HG02885 (cell line): ENCODE data around the gene BTN2A1.
"Not testable (repeated sequence)": the region's sequence is repeated elsewhere in the genome, so short reads cannot be mapped to it uniquely, and the experiment has no call there.

Experiments used
- ATAC-seq: cut with Tn5 transposase; IDR thresholded peaks from one replicate; pipeline ENCODE4 v1.9.1; 2021; ENCODE audit warnings: mild to moderate bottlenecking; ENCODE audit not compliant: unreplicated experiment, poor library complexity

The BTN2A1 gene

GRCh38 chr6:26431258-26432172, 26.2 kb upstream of the BTN2A1 start:
- no peak for ATAC-seq

- no peak for ATAC-seq
Observed at GRCh38 chr6:26432627-26433201, 25.0 kb upstream of the BTN2A1 start.

GRCh38 chr6:26433680-26434079, 24.1 kb upstream of the BTN2A1 start:
- ATAC-seq, result not testable (repeated sequence)

GRCh38 chr6:26436018-26436417, 21.7 kb upstream of the BTN2A1 start:
- no peak for ATAC-seq

- ATAC-seq, result no peak
Observed at GRCh38 chr6:26437550-26437949, 20.2 kb upstream of the BTN2A1 start.

- ATAC-seq, result no peak
Observed at GRCh38 chr6:26438000-26438399, 19.8 kb upstream of the BTN2A1 start.

GRCh38 chr6:26439151-26440125, 18.3 kb upstream of the BTN2A1 start:
- no peak for ATAC-seq

GRCh38 chr6:26440977-26441358, 16.8 kb upstream of the BTN2A1 start:
- ATAC-seq, result no peak

- ATAC-seq, result no peak
Observed at GRCh38 chr6:26441977-26442376, 15.8 kb upstream of the BTN2A1 start.

- peak; percentile 92 for ATAC-seq
Observed at GRCh38 chr6:26445934-26446667, 11.7 kb upstream of the BTN2A1 start.

- ATAC-seq, result no peak
Observed at GRCh38 chr6:26447257-26447656, 10.5 kb upstream of the BTN2A1 start.

- ATAC-seq, result no peak
Observed at GRCh38 chr6:26450240-26450639, 7.5 kb upstream of the BTN2A1 start.

GRCh38 chr6:26452631-26453235, 5.0 kb upstream of the BTN2A1 start:
- ATAC-seq, result no peak

- no peak for ATAC-seq
Observed at GRCh38 chr6:26454631-26455030, 3.1 kb upstream of the BTN2A1 start.

GRCh38 chr6:26455357-26455970, 2.3 kb upstream of the BTN2A1 start:
- ATAC-seq, result no peak

GRCh38 chr6:26457264-26457805, 420 bp upstream of the BTN2A1 start:
- peak; percentile 21 for ATAC-seq

- ATAC-seq, result no peak
Observed at GRCh38 chr6:26459023-26459810, 1.5 kb downstream of the BTN2A1 start.

- ATAC-seq, result not testable (repeated sequence)
Observed at GRCh38 chr6:26461353-26461752, 3.6 kb downstream of the BTN2A1 start.
